HG03196 (cell line): ENCODE results near the gene ASAP2.

ENCODE experiments used
- ATAC-seq: cut with Tn5 transposase; IDR thresholded peaks from one replicate; pipeline ENCODE4 v1.9.1; 2021; ENCODE audit not compliant: unreplicated experiment

The ASAP2 gene

GRCh38 chr2:9373476-9373875, 166.9 kb downstream of the ASAP2 start:
- ATAC-seq = no peak

- ATAC-seq = no peak
Measured at GRCh38 chr2:9374071-9374730, 167.6 kb downstream of the ASAP2 start.

DNA sequence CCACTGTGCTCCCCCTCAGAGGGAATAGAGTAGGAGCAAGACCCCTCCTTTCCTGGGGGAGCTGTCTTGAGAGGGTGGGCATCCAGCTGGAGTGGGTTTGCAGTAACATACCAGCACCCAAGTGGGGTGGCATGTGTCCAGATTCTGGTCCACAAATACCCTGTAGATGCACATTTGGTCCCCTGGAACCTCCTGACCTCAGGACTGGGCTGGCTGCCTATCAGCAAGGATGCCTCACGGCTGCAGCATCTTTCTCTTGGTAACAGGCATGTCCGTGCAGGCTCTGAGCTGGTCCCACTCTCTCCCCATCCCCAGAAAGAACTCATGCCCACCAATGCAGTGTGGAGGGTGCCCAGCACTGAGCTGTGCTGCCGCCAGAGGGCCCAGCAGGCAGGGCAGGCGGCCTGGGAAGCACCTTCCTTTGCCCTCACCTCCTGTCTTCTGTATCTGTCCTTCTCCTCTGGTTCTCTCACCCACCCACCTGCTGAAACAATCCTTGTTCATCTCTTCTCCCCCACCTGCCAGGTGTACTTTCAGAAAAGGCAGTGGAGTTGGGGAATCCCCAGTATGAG, 169.3 kb downstream of the ASAP2 start:
- ATAC-seq = no peak

DNA sequence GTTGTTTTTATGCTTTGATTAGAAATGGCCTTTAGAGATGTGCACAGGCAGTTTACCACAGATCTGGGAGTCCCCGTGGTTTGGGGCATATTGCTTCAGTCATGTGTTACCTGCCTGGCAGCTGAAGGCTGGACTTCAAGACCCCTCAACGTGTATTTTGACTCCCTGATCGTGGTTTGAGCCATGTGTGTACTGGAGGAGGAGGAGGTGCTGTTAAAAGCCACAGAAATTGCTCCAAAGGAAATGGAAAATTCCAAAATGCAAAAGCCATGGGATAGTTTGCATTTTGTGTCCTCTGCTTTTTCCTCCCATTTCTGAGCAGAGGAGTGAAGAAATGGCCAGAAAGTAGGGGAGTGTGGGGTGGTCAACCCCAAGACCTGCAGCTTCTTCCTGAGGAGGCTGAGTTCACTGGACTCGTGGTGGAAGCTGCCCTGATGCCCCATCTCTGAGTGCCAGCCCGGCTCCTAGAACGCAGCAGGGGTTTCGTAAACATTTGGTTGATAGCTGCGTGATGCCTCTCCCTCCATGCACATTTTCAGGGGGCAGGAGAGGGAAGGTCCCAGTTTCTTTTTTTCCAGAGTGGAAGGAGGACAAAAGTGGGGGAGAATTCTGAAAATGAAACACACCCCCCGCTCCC, 171.0 kb downstream of the ASAP2 start:
- ATAC-seq = no peak

- ATAC-seq = no peak
Measured at GRCh38 chr2:9378433-9379390, 172.1 kb downstream of the ASAP2 start.

DNA sequence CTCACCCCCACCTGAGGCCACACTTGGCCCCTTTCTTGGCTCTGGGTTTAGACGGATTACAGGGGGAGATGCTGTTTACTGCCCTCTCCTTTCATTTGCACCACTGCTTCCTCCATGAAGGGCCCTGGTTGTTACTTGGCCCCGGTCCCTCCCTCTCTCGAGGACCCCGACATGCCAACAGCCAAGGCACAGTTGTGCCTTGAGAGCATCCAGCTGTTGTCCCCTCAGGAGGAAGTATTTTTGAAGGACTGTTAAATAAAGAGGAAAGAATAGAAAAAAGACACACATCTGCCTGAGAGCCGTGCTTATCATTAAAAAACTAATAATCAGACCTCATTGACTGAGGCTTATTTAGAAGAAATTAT, 172.8 kb downstream of the ASAP2 start:
- ATAC-seq = no peak

- ATAC-seq = no peak
Measured at GRCh38 chr2:9380702-9381628, 174.4 kb downstream of the ASAP2 start.

DNA sequence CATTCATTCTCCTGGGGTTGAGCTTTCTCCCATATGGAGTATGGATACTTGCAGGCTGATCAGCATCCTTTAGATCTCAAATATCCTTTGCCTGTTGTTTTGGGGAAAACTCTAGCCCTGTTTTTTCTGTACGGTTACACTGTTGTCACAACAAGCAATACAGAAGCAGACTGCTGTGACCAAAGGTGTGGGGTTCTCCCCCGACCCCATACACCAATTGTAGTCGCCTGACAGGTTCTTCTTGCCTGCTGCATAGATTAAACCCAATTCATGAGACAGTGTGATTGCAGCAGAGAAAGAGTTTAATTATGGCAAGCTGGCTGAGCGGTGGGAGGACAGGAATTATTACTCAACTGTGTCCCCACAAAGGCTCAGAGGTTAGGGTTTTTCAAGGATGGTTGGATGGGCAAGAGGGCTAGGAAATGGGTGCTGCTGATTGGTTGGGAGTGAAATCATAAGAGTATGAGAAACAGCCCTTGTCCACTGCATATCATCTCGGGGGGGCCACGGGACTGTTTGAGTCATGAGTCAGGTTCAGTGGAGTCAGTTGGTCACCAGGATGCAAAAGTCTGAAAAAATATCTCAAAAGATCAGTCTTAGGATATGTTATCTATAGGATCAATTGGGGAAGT, 176.1 kb downstream of the ASAP2 start:
- ATAC-seq = no peak

- no peak for ATAC-seq
Measured at GRCh38 chr2:9384521-9384920, 177.9 kb downstream of the ASAP2 start.

GRCh38 chr2:9385841-9386240, 179.2 kb downstream of the ASAP2 start:
- no peak for ATAC-seq

DNA sequence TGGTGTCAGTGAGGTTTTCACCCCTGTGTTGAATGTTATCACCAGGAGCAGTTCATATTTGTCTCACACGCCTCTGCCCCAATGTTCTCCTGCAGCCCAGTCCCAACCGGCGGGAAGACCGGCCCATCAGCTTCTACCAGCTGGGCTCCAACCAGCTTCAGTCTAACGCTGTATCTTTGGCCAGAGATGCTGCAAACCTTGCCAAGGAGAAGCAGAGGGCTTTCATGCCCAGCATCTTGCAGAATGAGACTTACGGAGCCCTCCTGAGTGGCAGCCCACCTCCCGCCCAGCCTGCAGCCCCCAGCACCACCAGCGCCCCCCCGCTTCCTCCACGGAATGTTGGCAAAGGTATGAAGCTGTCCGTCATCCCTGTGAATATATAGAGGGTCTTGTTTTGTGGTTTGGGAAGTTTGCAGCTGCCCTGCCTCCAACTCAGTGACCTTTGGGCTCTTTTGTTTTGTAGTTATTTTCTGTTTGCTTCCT, 181.6 kb downstream of the ASAP2 start:
- ATAC-seq = no peak

DNA sequence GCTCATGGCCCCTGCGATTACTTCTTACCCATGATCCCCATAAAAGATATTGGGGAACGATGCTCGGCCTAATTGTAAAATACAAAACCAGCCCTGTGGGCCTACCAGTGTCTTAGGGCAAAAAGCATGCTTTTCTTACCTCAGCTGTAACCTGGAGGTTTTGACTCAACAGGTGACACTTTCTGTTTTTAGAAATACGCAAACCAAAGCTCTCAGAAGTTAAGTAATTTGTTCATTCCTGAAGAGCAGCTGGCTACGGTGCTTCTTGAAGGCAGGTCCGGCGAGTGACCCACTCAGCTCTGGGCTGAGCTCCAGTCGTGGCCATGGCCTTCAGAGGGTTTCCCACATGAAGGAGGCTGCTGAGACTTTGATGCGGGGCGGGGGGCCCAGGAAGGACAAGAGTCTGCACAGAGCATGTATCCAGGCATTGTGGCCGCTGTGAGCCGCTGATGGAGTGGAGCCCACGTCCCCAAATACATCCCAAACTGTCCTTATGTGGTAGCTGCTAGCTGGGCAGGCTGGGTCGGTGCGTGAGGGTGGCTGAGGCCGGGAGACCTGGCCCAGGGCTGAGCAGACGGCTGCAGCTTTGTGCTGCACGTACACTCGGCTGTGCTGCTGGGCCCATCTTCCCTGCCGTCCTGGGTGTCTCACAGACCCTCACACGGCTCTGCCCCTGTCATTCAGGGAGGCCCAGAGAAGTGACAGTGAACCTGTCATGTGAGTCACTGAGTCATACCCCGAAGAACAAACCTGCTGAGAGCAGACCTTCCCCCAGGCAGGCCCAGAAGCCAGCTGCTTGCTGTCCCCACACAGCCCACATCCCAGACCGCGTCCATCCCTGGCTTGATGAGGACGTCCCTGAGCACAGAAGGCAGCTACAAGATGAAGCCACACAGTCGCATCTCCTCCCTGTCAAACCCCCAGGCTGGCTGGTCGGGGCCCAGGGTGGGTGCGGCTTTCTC, 182.6 kb downstream of the ASAP2 start:
- ATAC-seq = no peak

GRCh38 chr2:9390151-9390850, 183.7 kb downstream of the ASAP2 start:
- ATAC-seq = no peak

GRCh38 chr2:9390991-9391390, 184.4 kb downstream of the ASAP2 start:
- ATAC-seq = no peak

DNA sequence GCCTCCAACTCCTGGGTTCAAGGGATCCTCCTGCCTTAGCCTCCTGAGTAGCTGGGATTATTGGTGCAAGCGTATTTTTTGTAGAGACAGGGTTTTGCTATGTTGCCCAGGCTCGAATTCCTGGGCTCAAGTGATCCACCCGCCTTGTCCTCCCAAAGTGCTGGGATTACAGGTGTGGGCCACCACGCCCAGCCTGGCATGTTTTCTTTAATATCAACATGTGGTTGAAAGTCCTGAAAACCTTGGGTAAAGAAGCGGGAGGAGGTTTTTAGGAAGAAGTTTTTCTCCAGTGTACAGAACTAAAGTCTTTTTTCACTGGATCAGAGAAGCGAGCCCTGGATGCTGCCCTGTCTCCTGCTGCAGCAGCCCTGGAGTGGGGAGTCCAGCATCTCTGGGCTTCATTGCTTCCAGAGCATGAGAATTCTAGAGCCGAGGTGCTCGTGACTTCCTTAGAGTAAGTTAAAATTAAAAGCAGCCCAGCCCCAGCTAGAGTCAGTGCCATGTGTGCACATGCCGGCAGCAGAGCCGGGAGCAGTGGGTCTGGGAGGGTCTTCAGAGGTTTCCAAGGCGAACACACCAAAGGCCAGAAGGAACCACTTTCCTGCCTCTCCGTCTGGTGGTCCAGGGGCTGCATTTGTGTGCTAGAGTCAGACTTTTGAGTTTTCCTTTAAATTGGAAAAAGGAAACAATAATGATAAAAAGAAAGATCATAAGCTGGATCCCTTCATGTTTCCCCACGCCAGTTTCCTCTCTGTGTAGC, 185.5 kb downstream of the ASAP2 start:
- no peak for ATAC-seq

DNA sequence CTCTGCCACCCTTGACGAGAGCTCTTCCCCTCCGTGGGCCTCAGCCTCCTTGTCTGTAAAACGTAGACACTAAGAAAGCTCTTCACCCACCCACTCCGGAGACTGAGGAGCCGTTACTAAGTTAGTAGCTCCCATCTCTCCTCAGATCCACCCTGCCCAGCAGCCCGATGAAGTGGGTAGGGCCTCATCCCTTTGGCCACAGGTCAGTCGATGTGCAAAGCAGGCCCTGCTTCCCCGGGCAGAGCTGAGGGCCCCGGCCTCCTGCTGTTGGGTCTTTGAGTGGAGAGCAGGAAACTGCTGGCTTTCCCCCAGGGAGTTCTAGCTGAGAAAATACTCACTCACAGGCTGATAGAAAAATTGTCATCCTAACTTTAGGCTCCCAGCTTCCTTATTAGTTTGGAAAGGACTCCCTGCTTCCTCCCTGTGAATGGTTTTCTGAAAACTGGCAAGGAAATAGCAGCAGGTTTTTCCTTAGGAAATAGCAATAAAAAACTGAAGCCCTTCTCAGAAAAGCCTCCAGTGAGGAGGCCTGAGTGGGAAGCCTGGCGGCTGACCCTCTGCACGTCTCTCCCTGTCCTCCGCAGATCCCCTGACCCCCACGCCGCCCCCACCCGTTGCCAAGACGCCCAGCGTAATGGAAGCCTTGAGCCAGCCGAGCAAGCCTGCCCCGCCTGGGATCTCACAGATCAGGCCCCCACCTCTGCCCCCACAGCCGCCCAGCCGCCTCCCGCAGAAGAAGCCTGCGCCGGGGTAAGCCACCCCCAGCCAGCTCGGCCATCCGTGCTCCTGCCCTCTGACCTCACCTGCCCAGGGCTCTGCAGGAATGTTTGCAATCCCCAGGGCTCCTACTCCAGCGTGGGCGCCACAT, 186.5 kb downstream of the ASAP2 start:
- ATAC-seq = no peak
